Astrocyte of the hippocampus (primary cell): ENCODE results near the gene FOLR3.
"Not testable (repeated sequence)": the region's sequence is repeated elsewhere in the genome, so short reads cannot be mapped to it uniquely, and the experiment has no call there.

Experiments used
- DNase-seq: peaks from one replicate; pipeline ENCODE4 v3.0.0; 2011; ENCODE audit warnings: low read depth, low spot score

The FOLR3 gene

GRCh38 chr11:72123117-72123653 is 12.3 kb upstream of the FOLR3 start:
- no peak for DNase-seq

- DNase-seq, result no peak
These were observed 11.5 kb upstream of the FOLR3 start for GRCh38 chr11:72124046-72124445.

- no peak for DNase-seq
These were observed 9.6 kb upstream of the FOLR3 start for GRCh38 chr11:72125956-72126355.

GRCh38 chr11:72127923-72128322 is 7.6 kb upstream of the FOLR3 start:
- no peak for DNase-seq

GRCh38 chr11:72129381-72129780 is 6.1 kb upstream of the FOLR3 start:
- no peak for DNase-seq

GRCh38 chr11:72132646-72133045 is 2.9 kb upstream of the FOLR3 start:
- no peak for DNase-seq

GRCh38 chr11:72135891-72136683 is 562 bp downstream of the FOLR3 start:
- peak; percentile 21 for DNase-seq

- no peak for DNase-seq
These were observed 1.2 kb downstream of the FOLR3 start for GRCh38 chr11:72136684-72137262.

- DNase-seq, result no peak
These were observed 3.4 kb downstream of the FOLR3 start for GRCh38 chr11:72138821-72139390.

- DNase-seq, result no peak
These were observed 4.0 kb downstream of the FOLR3 start for GRCh38 chr11:72139500-72139899.

- no peak for DNase-seq
These were observed 5.1 kb downstream of the FOLR3 start for GRCh38 chr11:72140661-72141060.

GRCh38 chr11:72141066-72141465 is 5.5 kb downstream of the FOLR3 start:
- DNase-seq, result peak; percentile 93

- DNase-seq, result peak; percentile 49
These were observed 6.6 kb downstream of the FOLR3 start for GRCh38 chr11:72142086-72142485.

GRCh38 chr11:72142543-72142942 is 7.0 kb downstream of the FOLR3 start:
- not testable (repeated sequence) for DNase-seq

GRCh38 chr11:72144807-72145565 is 9.5 kb downstream of the FOLR3 start:
- DNase-seq, result peak; percentile 21

- no peak for DNase-seq
These were observed 11.1 kb downstream of the FOLR3 start for GRCh38 chr11:72146625-72147024.

- no peak for DNase-seq
These were observed 15.4 kb downstream of the FOLR3 start for GRCh38 chr11:72150882-72151281.

GRCh38 chr11:72153874-72154273 is 18.3 kb downstream of the FOLR3 start:
- not testable (repeated sequence) for DNase-seq

- DNase-seq, result no peak
These were observed 19.3 kb downstream of the FOLR3 start for GRCh38 chr11:72154816-72155215.

- DNase-seq, result no peak
These were observed 20.2 kb downstream of the FOLR3 start for GRCh38 chr11:72155751-72156150.

- no peak for DNase-seq
These were observed 21.6 kb downstream of the FOLR3 start for GRCh38 chr11:72157131-72157530.

- no peak for DNase-seq
These were observed 24.8 kb downstream of the FOLR3 start for GRCh38 chr11:72160319-72160718.
